ENCODE measurements around the gene CUEDC1.

- no peak for TF ChIP-seq POLR2A (IDR thresholded peaks at IDR 0.05)
- no peak for TF ChIP-seq CTCF (IDR thresholded peaks at IDR 0.05)
These were observed 69.9 kb downstream of the CUEDC1 start for GRCh38 chr17:57885148-57885915.

Measured in lower leg skin (tissue), 3 donors.